ENCODE data around the gene ERI3. TPM values are rescaled to one million over a fixed set of nuclear protein-coding genes. Genes with fewer than 3 reads are reported as not detected.

Gene ERI3
- total RNA-seq, 4 donors from 2014 or later, result 31.9 to 58.8 (median 48.1) TPM

DNA sequence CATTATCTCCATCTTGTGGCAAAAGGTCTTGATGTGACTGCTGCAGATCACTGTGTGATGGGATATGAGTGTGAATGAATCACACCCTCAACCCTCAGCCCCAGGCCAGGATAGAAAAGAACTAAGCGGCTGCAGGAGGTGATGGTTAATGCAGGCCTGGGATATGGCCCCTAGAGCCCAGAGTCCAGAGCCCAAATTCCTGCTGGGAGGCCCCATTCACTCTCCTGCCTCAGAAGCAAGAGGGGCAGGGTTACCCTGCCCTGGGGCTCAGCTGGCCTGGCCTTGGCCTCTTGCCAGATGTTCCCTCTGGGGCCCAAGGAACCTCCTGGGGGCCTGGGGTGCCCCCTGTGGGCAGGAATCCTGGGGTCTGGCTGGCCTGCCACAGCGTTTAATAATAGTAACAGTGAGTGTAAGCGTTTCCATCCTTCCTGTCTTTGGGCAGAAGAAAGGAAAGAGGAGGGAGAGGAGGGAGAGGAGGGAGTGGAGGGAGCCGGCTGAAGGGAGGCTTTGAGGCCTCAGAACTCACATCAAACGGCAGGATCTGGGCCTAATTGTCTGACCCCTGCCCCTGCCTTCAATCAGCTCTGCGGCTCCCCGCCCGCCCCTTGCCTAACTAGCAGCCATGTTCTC lies 115.6 kb downstream of the ERI3 start:
- Histone ChIP-seq H3K4me3 (no peak overlapping the region), H3K27ac (peak overlapping the region; percentile 79 to 90 (median 84)), H3K9me3 (no peaks in the 10 kb centered on the region), H3K36me3 (peaks cover 0 to 16% of the 10 kb centered on the region in 2 donors), H3K27me3 (no peaks in the 10 kb centered on the region), H3K4me1 (peaks cover 5 to 42% (median 20%) of the 10 kb centered on the region in 3 donors)
- peak; percentile 54 for ATAC-seq
- TF ChIP-seq POLR2AphosphoS5 (IDR thresholded peaks at IDR 0.05) (peak; percentile 26), POLR2A (IDR thresholded peaks at IDR 0.05) (no peak), EP300 (IDR thresholded peaks at IDR 0.05) (no peak)
- TF ChIP-seq, protein P1, sequence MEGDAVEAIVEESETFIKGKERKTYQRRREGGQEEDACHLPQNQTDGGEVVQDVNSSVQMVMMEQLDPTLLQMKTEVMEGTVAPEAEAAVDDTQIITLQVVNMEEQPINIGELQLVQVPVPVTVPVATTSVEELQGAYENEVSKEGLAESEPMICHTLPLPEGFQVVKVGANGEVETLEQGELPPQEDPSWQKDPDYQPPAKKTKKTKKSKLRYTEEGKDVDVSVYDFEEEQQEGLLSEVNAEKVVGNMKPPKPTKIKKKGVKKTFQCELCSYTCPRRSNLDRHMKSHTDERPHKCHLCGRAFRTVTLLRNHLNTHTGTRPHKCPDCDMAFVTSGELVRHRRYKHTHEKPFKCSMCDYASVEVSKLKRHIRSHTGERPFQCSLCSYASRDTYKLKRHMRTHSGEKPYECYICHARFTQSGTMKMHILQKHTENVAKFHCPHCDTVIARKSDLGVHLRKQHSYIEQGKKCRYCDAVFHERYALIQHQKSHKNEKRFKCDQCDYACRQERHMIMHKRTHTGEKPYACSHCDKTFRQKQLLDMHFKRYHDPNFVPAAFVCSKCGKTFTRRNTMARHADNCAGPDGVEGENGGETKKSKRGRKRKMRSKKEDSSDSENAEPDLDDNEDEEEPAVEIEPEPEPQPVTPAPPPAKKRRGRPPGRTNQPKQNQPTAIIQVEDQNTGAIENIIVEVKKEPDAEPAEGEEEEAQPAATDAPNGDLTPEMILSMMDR (IDR thresholded peaks at IDR 0.05), result peak in 2 of 4 experiments; percentile 24 to 55
- WGBS, 2 donors (ENCODE audit: low coverage in 1 of 2), result 0 to 8% methylated on average over 3 of the region's 8 CpGs

DNA sequence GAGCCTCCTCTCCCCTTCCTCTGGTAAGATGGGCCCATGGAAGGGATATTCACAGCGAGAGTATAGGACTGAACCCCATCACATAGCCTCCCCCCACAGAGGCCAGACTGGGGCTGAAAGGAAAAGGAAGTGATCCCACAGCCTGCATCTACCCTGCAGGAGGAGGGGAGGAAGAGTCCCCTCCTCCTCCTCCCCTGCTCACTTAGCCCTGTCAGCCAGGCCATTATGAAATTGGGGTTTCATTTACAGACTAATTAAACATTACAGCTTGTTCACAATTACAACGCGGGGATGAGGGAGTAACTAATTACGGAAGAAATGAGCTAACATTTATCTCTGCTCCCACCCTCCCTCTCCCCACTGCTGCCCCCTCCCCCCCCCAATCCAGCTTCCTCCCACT lies 116.4 kb downstream of the ERI3 start:
- peak overlapping the region; percentile 79 to 90 (median 84) for H3K27ac ChIP-seq
- peaks cover 0 to 8% of the 10 kb centered on the region in 2 donors for H3K36me3 ChIP-seq
- H3K9me3 ChIP-seq, result no peaks in the 10 kb centered on the region
- peaks cover 5 to 42% (median 20%) of the 10 kb centered on the region in 3 donors for H3K4me1 ChIP-seq
- TF ChIP-seq POLR2AphosphoS5 (IDR thresholded peaks at IDR 0.05) (no peak), EP300 (IDR thresholded peaks at IDR 0.05) (no peak), POLR2A (IDR thresholded peaks at IDR 0.05) (no peak)
- no peak for ATAC-seq
- WGBS, 2 donors (ENCODE audit: low coverage in 1 of 2), result 86% methylated on average over 4 of the region's 4 CpGs; no CpG with 5 or more reads in 1 of the 2 donors
- H3K4me3 ChIP-seq, result no peak overlapping the region
- no peaks in the 10 kb centered on the region for H3K27me3 ChIP-seq

DNA sequence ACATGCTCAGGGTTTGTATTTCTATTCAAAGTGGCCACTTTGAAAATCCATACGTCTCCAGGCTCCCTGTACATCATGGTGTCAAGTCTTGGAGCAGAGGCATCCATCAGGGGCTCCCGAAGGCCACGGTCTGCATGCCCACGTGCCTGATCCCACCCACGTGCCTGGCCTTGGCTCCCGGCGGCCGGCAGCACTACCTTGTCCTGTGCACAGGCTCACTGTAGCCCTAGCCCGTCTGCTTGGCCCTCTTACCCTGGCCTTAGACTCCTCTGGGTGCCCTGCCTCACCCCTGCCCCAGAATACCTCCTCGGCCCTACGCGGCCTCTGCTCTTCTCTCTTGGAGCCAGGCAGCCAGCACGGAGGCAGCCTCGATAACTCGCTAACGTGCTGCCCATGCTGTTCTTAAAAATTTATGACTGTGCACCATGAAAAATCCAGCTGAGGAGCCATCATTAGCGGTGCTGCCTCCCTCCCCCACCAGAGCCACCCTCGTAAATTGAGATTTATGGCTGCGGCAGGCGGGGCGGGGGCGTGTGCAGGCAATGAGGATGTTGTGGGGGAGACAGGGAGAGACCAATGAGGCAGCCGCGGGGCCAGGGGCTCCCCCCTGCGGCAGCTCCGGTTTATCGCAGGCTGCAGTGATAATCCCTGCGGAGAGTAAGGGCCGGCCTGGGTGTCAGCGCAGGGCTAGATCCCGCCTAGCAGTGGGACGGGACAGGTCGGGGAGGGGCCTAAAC lies 117.2 kb downstream of the ERI3 start:
- peak overlapping the region in 3 of 4 donors; percentile 84 to 90 (median 85) for H3K27ac ChIP-seq
- peaks cover 0 to 2% of the 10 kb centered on the region in 2 donors for H3K36me3 ChIP-seq
- ATAC-seq, result peak; percentile 48
- H3K4me1 ChIP-seq, result peaks cover 5 to 42% (median 20%) of the 10 kb centered on the region in 3 donors
- TF ChIP-seq POLR2A (IDR thresholded peaks at IDR 0.05), result no peak
- TF ChIP-seq, protein P1 (IDR thresholded peaks at IDR 0.05), result peak in 3 of 4 experiments; percentile 25 to 68 (median 60)
- H3K4me3 ChIP-seq, result no peak overlapping the region
- H3K9me3 ChIP-seq, result no peaks in the 10 kb centered on the region
- no peaks in the 10 kb centered on the region for H3K27me3 ChIP-seq
- WGBS, 2 donors (ENCODE audit: low coverage in 1 of 2), result 62% methylated on average over 2 of the region's 33 CpGs; no CpG with 5 or more reads in 1 of the 2 donors

DNA sequence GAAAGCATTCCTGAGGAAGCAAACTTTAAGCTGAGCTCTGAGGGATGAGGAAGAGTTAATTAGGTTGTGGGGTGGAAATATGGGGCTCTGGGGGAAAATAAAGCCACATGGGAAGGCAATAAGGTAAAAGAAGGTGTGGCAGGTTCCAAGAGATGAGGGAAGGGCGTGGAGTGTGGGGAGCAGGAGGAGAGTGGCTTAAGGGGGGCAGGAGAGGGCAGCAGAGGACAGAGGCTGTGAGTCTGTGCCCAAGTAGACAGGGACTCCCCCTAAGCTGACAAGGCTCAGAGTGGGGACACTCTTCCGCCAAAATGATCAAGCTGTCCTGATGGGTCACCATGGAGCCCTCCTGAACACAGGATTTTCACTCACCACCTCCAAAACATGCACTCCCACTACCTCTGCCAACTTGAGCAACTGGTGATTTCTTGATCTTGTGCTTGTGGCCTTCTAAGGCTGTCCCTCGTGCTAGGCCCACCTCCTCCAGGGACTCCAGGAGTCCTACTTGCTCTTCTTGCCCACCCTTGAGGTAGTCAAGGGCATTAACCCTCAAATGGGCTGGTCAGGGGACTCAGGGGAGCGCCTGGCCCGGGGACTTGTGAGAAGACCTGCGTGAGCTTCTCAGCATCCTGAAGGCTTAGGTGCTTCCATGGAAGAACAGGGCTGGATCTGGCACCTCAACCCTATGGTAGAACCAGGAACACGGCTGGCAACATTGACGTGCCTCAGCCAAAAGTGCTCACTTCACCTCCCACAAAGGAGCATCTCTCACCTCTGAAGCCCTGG lies 118.4 kb downstream of the ERI3 start:
- Histone ChIP-seq H3K27ac (no peak overlapping the region), H3K36me3 (peaks cover 0 to 14% of the 10 kb centered on the region in 2 donors), H3K9me3 (no peaks in the 10 kb centered on the region), H3K27me3 (no peaks in the 10 kb centered on the region), H3K4me1 (peaks cover 5 to 42% (median 20%) of the 10 kb centered on the region in 3 donors), H3K4me3 (no peak overlapping the region)
- 71 to 83% methylated on average over 1 to 2 of the region's 8 CpGs for WGBS, 2 donors (ENCODE audit: low coverage in 1 of 2)
- TF ChIP-seq, protein P1 (IDR thresholded peaks at IDR 0.05), result no peak
- TF ChIP-seq EP300 (IDR thresholded peaks at IDR 0.05) (no peak), POLR2AphosphoS5 (IDR thresholded peaks at IDR 0.05) (no peak), POLR2A (IDR thresholded peaks at IDR 0.05) (no peak)
- no peak for ATAC-seq

DNA sequence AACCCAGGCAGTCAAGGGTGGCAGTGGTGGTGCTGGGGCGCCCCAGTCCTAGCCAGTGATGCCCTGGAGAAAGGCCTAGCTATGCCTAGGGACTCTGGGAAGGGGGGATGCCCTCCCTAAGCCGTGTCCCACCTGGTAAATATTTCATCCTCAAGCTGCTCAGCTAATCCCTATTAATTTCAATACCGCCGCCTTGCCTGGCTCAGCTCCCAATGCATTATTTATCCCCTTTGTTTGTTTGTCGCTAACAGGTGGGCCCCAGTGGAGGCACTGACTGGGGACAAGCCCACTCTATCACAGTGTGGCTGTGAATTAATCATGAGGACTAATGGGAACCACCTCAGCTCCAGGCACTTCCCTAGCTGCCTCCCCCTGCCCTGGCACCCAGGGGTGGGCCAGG lies 119.2 kb downstream of the ERI3 start:
- 79% methylated on average over 2 of the region's 5 CpGs; no CpG with 5 or more reads in 1 of the 2 donors for WGBS, 2 donors (ENCODE audit: low coverage in 1 of 2)
- peaks cover 0 to 19% of the 10 kb centered on the region in 2 donors for H3K36me3 ChIP-seq
- peaks cover 5 to 35% (median 14%) of the 10 kb centered on the region in 3 donors for H3K4me1 ChIP-seq
- no peak for TF ChIP-seq POLR2A (IDR thresholded peaks at IDR 0.05)
- no peak for TF ChIP-seq POLR2AphosphoS5 (IDR thresholded peaks at IDR 0.05)
- TF ChIP-seq, protein P1 (IDR thresholded peaks at IDR 0.05), result no peak
- TF ChIP-seq EP300 (IDR thresholded peaks at IDR 0.05), result no peak
- no peak overlapping the region for H3K4me3 ChIP-seq
- H3K9me3 ChIP-seq, result no peaks in the 10 kb centered on the region
- H3K27me3 ChIP-seq, result no peaks in the 10 kb centered on the region
- no peak overlapping the region for H3K27ac ChIP-seq
- no peak for ATAC-seq

All from gastroesophageal sphincter (tissue), 4 donors.